B cell (primary cell): Measurements from ENCODE around the gene HOXB3.

ENCODE experiments used
- EZH2 ChIP-seq: IDR thresholded peaks from 2 replicates; pipeline ENCODE4 v1.6.1; 2012; ENCODE audit warnings: borderline replicate concordance, low read depth, mild to moderate bottlenecking, moderate library complexity, low read length; ENCODE audit not compliant: insufficient read depth, poor library complexity, severe bottlenecking
- TF ChIP-seq, protein P1 (sequence below): fragments of 200-600 bp; IDR thresholded peaks from one replicate; pipeline ENCODE4 v1.8.0; 2022; ENCODE audit warnings: antibody characterized with exemption, mild to moderate bottlenecking

DNA sequence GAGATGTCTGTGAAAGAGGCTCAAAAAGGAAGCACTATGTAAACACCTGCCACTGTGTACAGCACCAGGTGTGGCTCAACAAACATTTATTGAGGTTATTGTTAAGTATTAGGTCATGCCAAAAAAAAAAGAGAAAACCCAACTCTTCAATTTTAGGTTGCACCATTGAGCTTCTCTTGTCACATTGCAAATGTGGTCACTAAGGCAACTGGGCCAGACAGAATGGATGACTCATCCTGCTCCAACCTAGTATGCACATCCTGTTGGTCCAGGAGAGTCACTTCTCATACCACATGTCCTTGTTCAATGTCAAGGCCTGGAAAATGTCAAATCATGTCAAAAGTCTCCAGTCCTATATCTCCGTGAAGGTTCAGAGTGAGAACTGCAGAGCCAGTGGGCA lies 84.3 kb downstream of the HOXB3 start:
- no peak for TF ChIP-seq EZH2
- TF ChIP-seq, protein P1, sequence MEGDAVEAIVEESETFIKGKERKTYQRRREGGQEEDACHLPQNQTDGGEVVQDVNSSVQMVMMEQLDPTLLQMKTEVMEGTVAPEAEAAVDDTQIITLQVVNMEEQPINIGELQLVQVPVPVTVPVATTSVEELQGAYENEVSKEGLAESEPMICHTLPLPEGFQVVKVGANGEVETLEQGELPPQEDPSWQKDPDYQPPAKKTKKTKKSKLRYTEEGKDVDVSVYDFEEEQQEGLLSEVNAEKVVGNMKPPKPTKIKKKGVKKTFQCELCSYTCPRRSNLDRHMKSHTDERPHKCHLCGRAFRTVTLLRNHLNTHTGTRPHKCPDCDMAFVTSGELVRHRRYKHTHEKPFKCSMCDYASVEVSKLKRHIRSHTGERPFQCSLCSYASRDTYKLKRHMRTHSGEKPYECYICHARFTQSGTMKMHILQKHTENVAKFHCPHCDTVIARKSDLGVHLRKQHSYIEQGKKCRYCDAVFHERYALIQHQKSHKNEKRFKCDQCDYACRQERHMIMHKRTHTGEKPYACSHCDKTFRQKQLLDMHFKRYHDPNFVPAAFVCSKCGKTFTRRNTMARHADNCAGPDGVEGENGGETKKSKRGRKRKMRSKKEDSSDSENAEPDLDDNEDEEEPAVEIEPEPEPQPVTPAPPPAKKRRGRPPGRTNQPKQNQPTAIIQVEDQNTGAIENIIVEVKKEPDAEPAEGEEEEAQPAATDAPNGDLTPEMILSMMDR, result no peak
